ENCODE results near the gene C2orf80.

Gene C2orf80

GRCh38 chr2:208228476-208228875 is 38.6 kb upstream of the C2orf80 start:
- Histone ChIP-seq H4K20me1 (ENCODE audit: control insufficient read depth, insufficient read depth, low read depth, low read length) (no peaks in the 10 kb centered on the region), H3K79me2 (ENCODE audit: control insufficient read depth, low read length) (no peaks in the 10 kb centered on the region), H3F3A (ENCODE audit: control insufficient read depth, insufficient read depth) (no peaks in the 10 kb centered on the region), H3K4me1 (ENCODE audit: control insufficient read depth, low read length) (no peaks in the 10 kb centered on the region), H3K27ac (ENCODE audit: low read depth, low read length) (no peak overlapping the region), H3K4me3 (ENCODE audit: low read length) (no peak overlapping the region), H3K4me2 (ENCODE audit: low read length) (no peak overlapping the region), H3K36me3 (ENCODE audit: control insufficient read depth, low read length) (no peaks in the 10 kb centered on the region), H3K9me2 (replicated peaks; ENCODE audit: control insufficient read depth, low read length) (no peaks in the 10 kb centered on the region), H3K27me3 (ENCODE audit: control insufficient read depth, low read length) (no peaks in the 10 kb centered on the region), H3K9me3 (ENCODE audit: control insufficient read depth, insufficient read depth, low read length) (peaks cover 6% of the 10 kb centered on the region; the same call in 1 of the 2 replicates)
- no peak for TF ChIP-seq CTCF (IDR thresholded peaks at IDR 0.05; ENCODE audit: low read depth, low read length, poor library complexity, severe bottlenecking)
- TF ChIP-seq EZH2phosphoT487 (IDR thresholded peaks at IDR 0.05; ENCODE audit: borderline replicate concordance, low read length), result no peak

- Histone ChIP-seq H3K27ac (ENCODE audit: low read depth, low read length) (no peak overlapping the region), H3F3A (ENCODE audit: control insufficient read depth, insufficient read depth) (no peaks in the 10 kb centered on the region), H3K4me2 (ENCODE audit: low read length) (no peak overlapping the region), H3K79me2 (ENCODE audit: control insufficient read depth, low read length) (no peaks in the 10 kb centered on the region), H3K4me3 (ENCODE audit: low read length) (no peak overlapping the region), H4K20me1 (ENCODE audit: control insufficient read depth, insufficient read depth, low read depth, low read length) (no peaks in the 10 kb centered on the region), H3K27me3 (ENCODE audit: control insufficient read depth, low read length) (no peaks in the 10 kb centered on the region), H3K4me1 (ENCODE audit: control insufficient read depth, low read length) (no peaks in the 10 kb centered on the region), H3K36me3 (ENCODE audit: control insufficient read depth, low read length) (no peaks in the 10 kb centered on the region), H3K9me2 (replicated peaks; ENCODE audit: control insufficient read depth, low read length) (no peaks in the 10 kb centered on the region), H3K9me3 (ENCODE audit: control insufficient read depth, insufficient read depth, low read length) (peaks cover 6% of the 10 kb centered on the region; the same call in 1 of the 2 replicates)
- no peak for TF ChIP-seq EZH2phosphoT487 (IDR thresholded peaks at IDR 0.05; ENCODE audit: borderline replicate concordance, low read length)
- TF ChIP-seq CTCF (IDR thresholded peaks at IDR 0.05; ENCODE audit: low read depth, low read length, poor library complexity, severe bottlenecking), result no peak
Observed at GRCh38 chr2:208227581-208228232, 37.9 kb upstream of the C2orf80 start.

GRCh38 chr2:208224802-208225201 is 35.0 kb upstream of the C2orf80 start:
- no peaks in the 10 kb centered on the region for H4K20me1 ChIP-seq (ENCODE audit: control insufficient read depth, insufficient read depth, low read depth, low read length)
- TF ChIP-seq CTCF (IDR thresholded peaks at IDR 0.05; ENCODE audit: low read depth, low read length, poor library complexity, severe bottlenecking), result no peak
- no peak for TF ChIP-seq EZH2phosphoT487 (IDR thresholded peaks at IDR 0.05; ENCODE audit: borderline replicate concordance, low read length)
- no peaks in the 10 kb centered on the region for H3K36me3 ChIP-seq (ENCODE audit: control insufficient read depth, low read length)
- H3F3A ChIP-seq (ENCODE audit: control insufficient read depth, insufficient read depth), result no peaks in the 10 kb centered on the region
- peaks cover 3% of the 10 kb centered on the region; the same call in 1 of the 2 replicates for H3K9me3 ChIP-seq (ENCODE audit: control insufficient read depth, insufficient read depth, low read length)
- no peak overlapping the region for H3K27ac ChIP-seq (ENCODE audit: low read depth, low read length)
- no peaks in the 10 kb centered on the region for H3K79me2 ChIP-seq (ENCODE audit: control insufficient read depth, low read length)
- no peaks in the 10 kb centered on the region for H3K9me2 ChIP-seq (replicated peaks; ENCODE audit: control insufficient read depth, low read length)
- no peaks in the 10 kb centered on the region for H3K4me1 ChIP-seq (ENCODE audit: control insufficient read depth, low read length)
- H3K4me3 ChIP-seq (ENCODE audit: low read length), result no peak overlapping the region
- H3K27me3 ChIP-seq (ENCODE audit: control insufficient read depth, low read length), result no peaks in the 10 kb centered on the region
- no peak overlapping the region for H3K4me2 ChIP-seq (ENCODE audit: low read length)
